ENCODE results near the gene CFP.

CFP gene

DNA sequence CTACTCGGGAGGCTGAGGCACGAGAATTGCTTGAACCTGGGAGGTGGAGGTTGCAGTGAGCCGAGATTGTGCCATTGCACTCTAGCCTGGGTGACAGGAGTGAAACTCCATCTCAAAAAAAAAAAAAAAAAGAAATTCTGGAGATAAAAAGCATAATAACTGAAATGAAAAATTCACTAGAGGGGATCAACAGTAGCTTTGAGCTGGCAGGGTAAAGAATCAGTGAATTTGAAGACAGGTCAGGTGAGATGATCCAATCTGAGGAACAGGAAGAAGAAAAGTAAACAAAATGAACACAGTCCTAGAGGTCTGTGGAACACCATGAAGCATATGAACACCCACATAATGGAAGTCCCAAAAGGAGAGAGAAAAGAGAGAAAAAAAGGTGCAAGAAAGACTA is 32.5 kb downstream of the CFP start:
- no peak for DNase-seq

DNA sequence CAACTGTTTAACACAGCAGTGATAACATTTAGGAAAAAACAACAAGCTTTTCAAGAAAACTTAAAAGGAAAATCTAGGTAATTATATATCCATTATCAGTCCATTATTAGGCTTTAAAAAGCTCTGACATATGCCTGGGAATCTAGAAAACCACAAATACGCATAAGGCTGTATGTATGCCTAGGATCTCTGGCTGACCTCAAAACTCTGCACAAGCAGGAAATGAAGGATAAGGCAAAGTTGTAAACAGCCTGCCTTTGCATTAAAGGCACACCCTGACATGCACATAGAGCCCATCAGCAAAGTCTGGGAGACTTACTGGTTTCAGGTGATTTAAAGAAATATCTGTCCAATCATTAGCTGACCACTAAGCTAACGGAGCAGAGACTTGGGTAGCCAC is 33.5 kb downstream of the CFP start:
- DNase-seq, result no peak

DNA sequence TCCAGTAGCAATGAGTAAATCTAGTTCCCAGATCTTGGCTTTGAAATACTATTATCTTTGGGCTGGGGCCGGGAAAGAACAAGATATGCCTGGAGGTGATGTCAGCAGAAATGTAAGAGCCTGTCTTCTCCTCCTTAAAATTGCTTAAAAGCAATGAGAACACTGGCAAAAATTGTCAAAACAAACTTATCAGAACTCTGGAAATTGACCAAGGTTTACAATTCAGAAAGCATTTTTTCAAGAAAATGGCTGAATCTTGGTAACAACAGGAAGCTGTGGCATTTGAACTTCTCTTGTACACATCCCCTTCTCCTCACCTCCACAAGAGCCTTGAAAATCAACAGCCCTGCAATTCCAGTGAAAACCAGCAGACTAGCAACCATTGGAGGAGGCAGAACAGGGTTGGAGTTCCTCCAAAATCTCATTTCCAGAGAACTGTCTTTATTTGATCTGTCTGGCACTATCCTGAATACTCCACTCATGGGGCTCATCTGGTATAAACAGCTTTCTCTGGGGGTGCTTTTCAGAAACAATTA is 33.9 kb downstream of the CFP start:
- DNase-seq, result peak; percentile 9

DNA sequence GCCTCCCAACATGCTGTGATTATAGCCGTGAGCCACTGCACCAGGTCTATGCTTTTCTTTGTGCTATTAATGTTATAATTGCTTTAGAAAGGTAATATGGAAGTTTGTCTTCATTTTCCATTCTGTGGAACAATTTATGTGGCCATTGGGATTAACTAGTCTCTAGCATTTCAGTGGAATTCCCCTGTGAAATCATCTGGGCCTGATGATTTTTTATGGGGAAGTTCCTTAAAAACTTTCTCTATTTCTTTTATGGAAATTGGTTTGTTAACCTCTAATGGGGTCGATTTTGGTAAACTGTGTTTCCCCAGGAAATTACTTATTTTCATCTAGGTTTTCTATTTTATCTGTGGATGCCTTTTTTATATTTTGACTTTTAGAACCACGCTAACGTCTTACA is 36.2 kb downstream of the CFP start:
- DNase-seq, result no peak

DNA sequence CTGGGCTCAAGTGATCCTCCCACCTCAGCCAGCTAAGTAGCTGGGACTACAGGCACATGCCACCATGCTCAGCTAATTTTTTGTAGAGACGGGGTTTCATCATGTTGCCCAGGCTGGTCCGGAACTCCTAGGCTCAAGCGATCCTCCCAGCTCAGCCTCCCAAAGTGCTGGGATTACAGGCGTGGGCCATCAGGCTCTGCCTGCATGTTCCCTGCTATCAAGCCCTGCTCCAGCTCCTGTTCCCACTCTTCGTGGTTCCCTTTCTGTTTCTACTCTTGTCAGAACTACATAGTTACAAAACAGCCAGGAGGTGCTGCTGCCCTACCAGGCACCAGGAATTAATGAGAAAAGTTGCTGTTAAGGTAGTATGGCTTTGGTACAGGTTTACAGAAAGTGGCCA is 38.7 kb downstream of the CFP start:
- no peak for DNase-seq

DNA sequence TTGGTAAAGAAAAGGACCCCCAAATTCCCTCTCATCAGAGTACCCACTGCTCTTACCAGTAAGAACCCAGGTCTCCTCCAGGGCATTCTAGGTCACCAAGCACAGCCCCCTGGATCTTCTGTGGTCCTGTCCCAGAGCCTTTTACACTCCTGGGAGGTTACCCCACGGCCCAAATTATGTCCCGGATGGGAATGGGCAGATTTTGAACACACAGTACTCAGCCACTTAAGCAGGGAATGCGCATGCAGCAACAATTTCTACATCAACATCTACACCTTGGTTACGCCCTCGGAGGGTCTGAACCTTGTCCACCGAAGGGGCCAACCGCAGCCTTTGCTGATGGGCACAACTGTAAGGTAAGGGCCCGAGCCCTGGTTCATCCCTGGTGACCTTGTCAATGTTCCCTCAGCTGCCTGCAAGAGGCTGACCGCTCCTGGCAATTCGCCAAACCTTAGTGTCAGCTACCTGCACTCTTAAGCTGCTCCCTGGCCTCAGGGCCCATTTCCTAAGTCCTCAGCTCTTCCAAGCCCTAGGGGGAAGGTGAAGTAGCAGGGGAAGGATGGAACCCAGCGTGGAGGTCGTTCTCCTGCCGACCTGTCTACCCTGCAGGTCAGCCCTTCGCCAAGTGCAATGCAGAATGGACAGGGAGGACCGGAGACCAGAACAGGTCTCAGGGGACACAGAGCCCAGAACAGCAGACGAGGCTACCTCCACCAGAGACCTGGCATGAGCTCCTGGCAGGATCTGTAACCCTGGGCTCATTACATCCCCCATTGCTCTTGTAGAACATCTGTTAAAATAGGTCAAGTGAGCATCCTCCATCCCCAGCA is 41.6 kb downstream of the CFP start:
- DNase-seq, result no peak

DNA sequence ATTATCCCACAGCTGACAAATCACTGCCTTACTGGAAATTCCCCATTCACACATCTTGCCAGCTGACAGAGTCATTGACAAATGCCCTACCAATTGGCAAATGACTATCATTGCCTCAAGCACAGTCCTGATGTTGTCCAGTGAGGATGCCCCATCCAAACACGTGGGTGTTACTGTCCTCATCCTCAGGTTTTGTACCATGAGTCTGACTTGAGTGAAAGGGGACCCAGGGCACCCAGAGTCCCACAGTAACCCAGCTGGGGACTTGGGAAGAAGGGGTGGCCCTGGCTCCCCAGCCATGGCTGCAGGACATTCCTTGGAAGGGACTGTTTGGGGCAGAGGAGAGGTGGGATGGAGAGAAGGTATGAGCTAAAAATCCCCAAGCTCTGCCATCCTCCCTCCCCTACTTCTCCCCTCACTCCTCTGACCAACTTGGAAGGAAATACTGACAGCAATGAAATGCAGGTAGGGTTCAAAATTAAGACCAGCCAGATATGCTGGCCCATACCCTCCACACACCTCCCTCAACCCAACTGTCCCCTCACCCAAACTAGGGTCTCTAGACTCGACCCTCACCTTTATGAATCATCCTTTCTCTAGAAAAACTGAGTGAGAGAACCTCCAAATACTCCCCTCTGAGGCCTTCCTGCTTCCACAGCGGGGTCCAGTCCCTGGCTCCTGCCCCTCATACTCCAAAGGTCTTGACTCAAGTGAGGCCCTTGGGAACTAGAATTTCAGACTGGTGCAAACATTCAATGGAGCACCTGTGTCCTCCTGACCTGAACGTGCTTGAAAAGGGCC is 42.4 kb downstream of the CFP start:
- DNase-seq, result no peak

DNA sequence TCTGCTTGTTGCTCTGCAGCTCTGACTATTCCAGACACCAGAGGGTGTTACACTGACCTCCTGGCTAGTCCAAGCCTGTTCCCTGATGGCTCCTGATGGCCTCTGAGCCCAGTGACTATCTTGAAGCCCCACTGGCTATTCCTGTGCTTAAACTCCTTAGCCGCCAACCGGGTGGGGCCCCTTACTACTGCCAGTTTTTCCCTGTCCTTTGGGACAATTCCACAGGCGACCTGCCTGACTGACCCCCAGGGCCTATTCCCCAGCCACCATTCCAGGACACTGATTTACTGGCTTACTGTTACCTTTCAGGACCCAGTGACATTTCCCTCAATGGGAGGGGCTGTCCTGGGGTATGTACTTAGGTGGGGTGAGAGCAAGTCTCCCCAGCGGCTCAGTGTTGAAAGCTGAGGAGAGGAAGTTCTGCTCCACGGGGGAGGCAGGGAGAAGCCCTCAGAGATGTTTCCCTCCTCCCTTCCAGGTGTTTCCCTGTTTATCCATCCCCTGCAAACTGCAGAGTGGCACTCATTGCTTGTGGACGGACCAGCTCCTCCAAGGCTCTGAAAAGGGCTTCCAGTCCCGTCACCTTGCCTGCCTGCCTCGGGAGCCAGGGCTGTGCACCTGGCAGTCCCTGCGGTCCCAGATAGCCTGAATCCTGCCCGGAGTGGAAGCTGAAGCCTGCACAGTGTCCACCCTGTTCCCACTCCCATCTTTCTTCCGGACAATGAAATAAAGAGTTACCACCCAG is 43.5 kb downstream of the CFP start:
- DNase-seq, result no peak

DNA sequence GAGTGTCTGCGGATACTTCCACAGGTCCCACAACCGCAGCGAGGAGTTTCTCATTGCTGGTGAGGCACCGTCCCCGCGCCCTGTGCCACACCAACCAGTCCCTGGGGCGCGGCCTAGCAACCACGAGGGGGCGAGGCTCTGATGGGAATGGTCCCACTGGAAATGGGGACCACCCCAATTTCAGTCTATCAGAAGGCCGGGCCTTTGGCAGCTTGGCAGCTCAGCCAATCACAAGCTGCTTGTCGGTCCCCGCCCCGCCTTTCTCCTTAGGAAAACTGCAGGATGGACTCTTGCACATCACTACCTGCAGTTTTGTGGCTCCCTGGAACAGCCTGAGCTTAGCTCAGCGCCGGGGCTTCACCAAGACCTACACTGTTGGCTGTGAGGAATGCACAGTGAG is 44.5 kb downstream of the CFP start:
- no peak for DNase-seq

DNA sequence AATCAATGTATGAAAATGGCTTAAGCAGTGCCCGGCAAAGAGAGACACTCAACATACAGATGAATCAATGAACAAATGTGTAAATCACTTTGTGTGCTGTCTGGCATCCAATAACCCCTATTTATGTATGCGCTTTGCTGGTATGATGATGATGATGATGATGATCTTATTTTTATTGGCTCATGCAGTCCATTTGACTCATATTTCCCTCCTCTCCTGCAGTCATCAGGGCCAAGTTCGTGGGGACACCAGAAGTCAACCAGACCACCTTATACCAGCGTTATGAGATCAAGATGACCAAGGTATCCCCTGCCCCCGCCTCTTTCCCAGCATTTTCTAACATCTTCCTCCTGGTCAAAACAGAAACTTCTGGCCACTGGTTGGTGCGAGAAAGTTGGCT is 45.0 kb downstream of the CFP start:
- DNase-seq, result no peak

DNA sequence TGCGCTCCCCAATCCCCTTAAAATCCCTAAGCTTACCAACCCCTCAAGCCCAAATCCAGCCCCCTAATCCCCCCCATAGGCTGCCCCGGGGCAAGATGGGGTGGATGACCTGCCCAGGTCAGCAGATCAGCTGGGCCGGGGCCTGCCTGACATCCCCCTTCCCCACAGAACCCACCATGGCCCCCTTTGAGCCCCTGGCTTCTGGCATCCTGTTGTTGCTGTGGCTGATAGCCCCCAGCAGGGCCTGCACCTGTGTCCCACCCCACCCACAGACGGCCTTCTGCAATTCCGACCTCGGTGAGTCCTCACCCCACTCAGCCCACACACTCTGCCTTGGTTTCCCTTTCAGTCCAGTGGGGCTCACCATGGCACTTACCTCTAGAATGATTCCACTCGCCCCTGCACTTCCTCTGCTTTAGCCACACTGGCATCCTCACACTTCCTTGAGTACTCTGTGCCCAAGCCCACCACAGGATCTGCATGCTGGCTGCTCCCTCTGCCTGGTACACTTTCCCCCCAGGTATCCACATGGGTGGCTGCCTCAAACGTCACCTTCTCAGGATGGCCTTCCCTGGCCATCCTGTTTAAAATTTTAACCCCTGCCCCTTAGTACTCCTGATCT is 46.4 kb downstream of the CFP start:
- no peak for DNase-seq

DNA sequence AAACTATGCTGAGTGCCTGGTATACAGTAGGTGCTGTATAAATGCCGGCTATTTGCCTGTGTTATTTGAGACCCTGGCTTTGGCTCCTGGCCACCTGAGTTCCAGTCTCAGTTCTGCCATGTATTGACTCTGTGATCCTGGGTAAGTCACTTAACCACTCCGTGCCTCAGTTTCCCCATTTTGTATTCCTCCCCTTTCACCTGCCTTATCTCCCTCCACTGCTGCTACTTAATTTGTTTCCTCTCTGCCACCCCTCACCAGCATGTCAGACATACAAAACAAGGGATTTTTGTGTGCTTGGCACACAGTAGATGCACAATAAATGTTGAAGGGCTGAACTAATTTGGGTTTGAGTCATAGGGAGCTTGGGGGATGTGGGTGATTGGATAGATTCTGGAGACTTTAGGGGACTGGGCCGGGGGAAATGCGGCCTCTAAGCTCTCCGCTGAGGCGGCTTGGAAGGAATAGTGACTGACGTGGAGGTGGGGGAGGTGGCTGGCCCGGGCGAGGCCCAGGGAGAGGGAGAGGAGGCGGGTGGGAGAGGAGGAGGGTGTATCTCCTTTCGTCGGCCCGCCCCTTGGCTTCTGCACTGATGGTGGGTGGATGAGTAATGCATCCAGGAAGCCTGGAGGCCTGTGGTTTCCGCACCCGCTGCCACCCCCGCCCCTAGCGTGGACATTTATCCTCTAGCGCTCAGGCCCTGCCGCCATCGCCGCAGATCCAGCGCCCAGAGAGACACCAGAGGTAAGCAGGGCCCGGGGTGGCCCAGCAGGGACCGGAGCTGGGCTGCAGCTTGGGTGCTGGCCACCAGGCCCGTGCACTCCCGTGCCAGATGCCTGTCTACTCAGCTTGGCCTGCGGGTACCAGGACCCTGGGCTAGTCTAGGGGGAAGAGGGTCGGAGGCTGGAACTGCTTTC is 47.7 kb downstream of the CFP start, which contains the start of gene TIMP1:
Gene TIMP1 (plus strand): TSS at position 706 of the 917 bp plus-strand sequence. CDS start 980 bp downstream, outside the sequence.
- DNase-seq, result no peak

DNA sequence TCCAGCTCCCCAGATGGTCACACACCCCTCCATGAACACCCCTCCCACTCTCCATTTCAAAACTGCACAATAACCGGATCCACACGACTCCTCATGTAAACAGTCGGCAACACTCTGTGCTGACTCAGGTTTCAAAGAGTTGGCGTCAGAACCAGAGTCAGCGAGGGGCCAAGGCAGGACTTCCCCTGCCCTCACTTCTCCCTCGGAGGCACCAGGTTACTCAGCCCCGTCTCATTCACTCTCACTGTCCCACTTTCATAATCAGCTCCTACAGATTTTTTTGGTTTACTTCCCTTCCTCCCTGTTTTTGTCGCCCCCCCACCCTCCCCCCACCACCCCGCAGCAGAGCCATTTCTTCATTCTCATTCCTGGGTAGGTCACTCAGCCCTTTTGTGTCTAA is 50.2 kb downstream of the CFP start:
- no peak for DNase-seq

DNA sequence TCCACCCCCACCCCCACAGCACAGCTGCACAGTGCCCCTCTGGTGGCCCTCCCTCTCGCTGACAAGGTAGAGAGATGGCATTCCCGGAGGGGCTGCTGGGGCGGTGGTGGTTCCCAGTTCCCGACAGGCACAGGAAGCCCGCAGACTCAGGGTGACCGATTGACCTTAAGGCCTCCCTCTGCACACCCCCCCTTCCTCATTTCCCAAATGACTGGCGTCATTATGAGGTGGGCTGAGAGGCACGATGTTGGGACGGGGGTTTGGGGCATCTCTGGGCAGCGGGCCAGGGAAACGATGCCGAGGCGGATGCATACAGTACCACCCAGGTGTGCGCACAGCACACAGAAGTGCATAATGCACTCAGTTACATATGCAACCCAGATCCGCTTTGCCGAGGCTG is 51.0 kb downstream of the CFP start:
- no peak for DNase-seq

DNA sequence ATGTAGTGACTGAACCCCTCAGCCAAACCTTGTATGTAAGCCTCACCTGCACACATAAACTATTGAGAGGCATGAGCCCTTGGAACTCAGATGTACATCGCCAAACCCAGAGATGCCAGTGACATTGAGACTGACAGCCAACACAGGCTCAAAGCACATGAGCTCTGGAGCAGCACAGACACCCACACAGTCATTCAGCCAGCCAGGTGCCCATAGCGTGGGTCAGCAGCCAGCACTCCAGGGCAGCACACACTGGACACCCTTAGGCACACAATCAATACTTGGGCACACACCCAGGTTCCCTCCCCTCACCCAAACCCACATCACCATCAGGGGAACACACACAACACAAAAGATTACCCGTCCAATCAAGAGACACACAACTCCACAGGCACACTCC is 51.8 kb downstream of the CFP start:
- no peak for DNase-seq

DNA sequence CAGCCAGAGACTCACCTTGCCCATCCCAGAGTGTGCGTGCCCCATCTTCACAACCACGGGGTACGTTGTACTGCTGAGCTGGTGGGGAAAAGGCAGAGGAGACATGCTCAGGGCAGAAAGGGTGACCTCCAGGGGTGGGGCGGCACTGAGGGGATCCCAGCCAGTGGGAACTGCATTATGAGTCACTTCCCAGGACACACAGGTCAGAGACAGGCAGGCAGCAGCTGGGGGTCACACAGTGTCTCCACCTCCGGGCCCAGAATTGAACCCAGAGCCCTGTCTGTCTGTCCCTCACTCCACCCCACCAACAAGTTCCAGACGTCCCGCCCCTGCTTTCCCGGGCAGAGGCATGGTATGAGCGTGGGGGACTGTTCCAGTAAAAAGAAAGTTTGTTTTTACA is 52.3 kb downstream of the CFP start:
- DNase-seq, result no peak

DNA sequence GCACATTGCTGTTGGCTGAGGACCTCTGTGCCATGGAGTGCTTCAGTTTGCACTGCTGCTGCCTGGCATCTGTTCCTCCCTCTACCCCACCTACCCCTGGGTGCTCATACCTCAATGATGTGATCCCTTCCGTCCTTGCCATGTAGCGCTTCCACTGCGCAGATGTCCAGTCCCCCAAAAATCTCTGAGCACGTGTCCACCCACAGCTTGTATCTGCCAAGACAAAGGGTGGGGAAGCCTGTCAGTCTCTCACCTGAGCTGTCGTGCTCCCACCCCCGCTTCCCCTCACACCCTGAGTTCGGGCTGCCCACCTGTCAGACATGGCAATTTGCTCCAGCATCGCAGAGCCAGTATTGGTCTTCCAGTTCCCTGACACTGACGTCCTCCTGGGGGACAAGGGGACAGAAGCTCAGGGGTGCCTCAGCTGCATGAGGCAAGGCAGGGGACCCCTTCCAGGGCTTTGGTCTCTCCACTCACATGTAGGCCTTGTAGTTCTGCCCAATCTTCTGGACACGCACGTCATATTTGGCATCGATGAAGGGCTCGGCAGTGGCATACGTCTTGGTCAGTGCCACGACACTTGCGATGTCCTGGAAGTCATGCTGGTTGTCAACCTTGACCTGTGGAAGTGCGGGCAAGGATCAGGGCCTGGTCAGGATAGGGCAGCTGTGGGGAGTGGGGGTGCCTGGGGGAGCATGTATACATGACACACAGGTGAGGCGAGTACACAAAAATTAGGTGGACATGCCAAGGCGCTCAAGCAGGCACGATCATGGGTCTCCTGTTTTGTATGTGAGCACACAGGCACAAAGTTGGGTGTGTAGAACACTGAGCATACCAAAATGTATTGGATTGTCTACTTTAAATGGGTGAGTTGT is 53.5 kb downstream of the CFP start:
- no peak for DNase-seq

DNA sequence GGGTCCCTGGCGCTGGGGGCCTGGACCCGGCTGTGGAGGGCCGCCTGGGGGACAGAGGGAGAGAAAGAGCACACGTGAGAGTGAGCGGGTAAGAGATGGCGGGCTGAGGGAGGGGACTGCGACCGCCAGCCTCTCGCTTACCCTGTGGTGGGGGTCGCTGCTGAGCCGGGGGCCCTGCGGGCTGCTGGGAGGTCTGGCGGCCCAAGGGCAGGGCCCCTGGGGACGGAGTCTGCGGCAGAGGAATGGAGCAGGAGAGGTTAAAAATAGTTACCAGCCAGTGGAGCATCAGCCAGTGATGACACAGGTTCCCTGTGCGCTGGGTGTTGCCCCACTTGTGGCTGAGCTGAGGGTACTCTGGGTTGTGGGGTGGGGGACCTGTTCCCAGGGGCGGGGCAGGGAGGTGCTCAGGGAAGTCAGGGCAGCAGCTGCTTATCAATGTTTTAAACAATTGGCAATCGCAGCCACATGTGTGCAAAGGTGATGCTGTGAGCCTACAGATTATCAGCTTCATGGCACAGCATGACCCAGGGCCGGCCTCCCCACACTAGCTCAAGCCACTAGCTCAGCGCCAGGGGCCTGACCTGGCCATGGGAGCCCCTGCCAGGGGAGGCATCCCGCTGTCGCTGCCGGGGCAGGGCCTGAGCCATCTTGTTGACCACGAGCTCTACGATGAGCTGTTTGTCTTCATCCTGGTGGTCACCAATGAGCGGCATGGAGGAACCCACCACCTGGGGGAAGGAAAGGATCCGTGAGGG is 55.0 kb downstream of the CFP start:
- DNase-seq, result no peak

DNA sequence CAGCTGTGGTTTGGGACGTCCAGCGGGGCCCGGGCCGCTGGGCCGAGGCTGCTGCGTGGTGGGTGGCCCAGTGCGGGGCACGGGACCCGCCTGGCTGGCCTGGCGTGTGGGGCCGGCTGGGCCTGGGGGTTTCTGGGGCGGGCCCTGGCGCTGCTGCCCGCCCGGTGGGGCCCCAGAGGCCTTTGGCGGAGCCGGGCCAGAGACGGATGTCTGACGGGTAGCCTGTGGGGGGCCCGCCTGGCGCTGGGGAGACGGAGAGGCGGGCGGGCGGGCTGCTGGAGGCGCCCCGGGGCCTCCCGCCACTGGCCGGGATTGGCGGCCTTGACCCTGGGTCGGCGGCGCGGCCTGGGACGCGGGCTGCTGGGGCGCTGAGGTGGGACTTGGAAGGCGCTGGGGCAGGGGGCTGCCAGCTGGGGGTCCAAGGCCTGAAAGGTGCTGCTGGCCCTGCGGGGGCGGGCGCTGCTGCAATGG is 55.6 kb downstream of the CFP start:
- no peak for DNase-seq
